ENCODE results near the gene ARHGAP42. TPM values are rescaled to one million over a fixed set of nuclear protein-coding genes. Genes with fewer than 3 reads are reported as not detected.
"Not testable (repeated sequence)": the region's sequence is repeated elsewhere in the genome, so short reads cannot be mapped to it uniquely, and the experiment has no call there.

ARHGAP42 gene
- total RNA-seq: 12.0 TPM
- long read RNA-seq, full-length matches to known transcripts: 4 of 10 reads
- long read RNA-seq, partial matches to known transcripts: 4 of 10 reads
- long read RNA-seq, other reads (novel, unspliced or antisense): 2 of 10 reads

DNA sequence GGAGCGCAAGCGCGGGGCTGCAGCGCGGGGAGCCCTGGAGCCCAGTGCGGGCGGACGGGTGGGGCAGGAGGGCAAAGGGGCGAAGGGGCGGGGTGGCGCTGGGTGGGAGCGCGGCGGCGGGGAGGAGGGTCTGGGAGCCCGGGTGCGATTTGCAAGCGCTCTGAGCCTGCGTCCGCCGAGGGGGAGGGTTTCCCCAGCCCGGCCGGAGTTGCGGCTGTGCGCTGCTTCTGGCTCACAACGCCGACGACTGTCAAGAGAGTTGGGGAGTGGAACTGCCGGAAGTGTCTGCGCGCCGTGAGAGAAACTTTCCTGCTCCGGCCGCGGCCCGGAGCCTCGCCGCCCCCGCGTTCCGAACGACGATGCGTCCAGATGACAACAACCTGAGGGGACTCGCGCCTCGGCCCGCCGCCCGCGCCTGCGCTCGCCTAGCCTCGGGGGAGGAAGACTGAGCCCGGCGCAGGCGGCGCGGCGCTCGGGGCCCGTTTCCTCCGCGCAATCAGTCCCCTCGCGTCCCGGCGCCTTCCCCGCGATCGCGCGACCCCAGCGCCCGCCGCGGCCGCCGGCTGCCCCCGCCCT lies at the start of gene ARHGAP42:
Gene ARHGAP42 (plus strand): TSS at position 235 of the 576 bp plus-strand sequence. CDS start 391 bp downstream, outside the sequence.
- intact Hi-C loops (cut with DNase I): loop anchor here (5.0 kb wide), 2 partner anchors 50 to 100 kb away; no protein-coding TSS in a partner anchor

DNA sequence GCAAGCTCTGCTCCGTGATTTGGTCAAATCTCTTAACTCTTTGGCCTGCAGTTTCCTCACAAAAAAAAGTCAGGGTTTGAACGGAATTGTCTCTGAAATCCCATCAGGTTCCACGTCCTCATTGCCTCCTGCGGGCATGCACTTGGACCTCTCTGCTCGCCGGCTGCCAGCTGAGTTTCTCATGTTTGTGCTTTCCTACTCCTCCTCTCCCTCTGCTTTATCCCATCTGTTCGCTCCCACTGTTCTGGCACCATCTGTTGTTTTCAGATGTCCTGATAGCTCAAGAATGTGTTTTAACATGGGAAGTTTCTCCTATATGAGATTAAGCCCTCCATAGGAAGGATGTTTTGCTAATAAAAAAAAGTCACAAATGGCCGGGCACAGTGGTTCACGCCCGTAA lies 49.4 kb upstream of the ARHGAP42 start:
- intact Hi-C loops (cut with DNase I): no loop called here
- DNase-seq (ENCODE audit: low spot score): no peak

More for the DNA sequence above, at the start of gene ARHGAP42:
- DNase-seq (ENCODE audit: low spot score): peak; percentile 86

DNA sequence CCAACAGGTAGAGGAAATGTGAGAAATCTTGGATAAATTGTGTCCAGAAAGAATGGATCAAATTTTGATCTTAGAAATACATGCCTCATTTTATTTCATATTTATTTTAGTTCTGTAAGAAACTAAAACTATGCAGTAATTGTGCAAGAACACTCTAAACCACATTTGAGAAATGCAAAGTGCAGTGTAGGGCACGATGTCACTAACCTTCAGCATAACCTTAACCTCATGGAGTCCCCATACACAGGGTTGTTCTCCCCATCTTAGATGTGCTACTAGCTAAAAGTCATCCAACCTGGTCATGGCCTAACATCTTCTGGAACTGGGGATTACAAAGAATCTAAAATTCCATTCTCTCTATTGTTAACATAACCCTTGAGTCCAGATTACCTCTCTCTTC lies 48.4 kb upstream of the ARHGAP42 start:
- intact Hi-C loops (cut with DNase I): no loop called here
- no peak for DNase-seq (ENCODE audit: low spot score)

DNA sequence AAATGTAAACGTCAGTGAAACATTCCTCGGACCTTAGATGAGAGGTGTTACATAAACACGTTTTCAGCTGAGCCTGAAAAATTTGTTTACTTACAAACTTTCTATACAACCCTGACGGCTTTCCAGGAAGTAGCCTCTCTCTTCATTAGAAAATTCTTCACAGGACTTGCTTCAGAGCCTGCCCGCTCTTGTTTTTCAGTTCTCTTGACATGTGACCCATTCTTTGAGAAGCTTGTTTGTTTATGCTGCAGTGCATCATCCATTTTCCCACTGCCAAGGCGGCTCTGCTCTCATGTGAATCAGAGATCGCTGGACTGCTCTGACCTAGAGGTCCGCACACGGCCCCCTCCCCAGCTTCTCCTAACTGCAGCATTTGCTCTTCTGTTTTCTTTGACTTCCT lies 47.9 kb upstream of the ARHGAP42 start:
- intact Hi-C loops (cut with DNase I): no loop called here
- no peak for DNase-seq (ENCODE audit: low spot score)

DNA sequence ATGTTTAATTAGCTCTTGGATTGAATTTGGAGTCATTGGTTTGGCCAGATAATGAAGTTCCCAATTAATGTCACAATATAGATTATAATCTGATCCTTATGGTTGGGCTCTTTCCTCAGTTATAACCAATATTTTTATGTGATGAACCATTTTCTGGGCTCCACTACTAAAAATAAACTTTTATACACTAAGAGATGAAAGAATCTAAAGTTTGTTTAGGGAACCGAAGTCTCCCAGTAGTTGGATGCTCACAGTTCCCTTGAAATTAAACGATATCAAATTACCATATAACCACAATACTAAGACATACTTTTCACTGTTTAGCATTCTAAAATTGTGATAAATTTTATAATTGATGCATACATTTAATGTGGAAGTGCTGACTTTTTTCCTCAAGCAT lies 47.0 kb upstream of the ARHGAP42 start:
- no peak for DNase-seq (ENCODE audit: low spot score)
- intact Hi-C loops (cut with DNase I): no loop called here

DNA sequence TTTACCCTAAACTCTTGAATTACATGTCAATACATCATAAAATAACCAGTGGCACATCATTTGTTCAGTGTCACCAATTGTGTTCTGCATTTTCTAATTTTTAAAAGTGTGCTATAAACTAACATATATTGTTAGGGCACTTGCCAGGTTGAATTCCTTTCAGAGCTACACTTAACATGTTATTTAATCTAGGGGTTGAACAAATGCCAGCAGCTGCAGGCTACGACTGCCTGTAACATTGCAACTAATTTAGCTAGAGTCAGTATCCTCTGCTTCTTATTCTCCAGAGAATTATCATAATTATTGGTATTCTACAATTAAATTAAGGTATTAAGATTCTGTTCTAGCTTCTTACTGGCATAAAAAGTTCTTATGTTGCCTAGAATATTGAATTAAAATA lies 46.4 kb upstream of the ARHGAP42 start:
- intact Hi-C loops (cut with DNase I): no loop called here
- no peak for DNase-seq (ENCODE audit: low spot score)

DNA sequence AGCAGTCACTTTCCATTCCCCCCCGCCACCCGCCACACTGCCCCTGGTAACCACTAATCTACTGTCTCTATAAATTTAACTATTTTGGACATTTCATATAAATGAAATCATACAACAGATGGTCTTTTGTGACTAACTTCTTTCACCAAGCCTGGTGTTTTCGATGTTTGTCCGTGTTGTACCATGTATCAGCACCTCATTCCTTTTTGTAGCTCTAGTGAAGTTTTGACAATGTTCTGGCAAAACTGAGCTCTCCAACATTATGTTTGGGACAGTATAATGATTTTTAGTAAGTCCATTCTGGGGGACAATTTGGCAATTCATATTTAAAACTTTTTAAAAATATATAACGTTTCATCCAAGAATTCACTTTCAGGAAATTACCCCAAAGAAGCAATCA lies 45.6 kb upstream of the ARHGAP42 start:
- intact Hi-C loops (cut with DNase I): no loop called here
- DNase-seq (ENCODE audit: low spot score): no peak

- no peak for DNase-seq (ENCODE audit: low spot score)
- intact Hi-C loops (cut with DNase I): no loop called here
Observed at GRCh38 chr11:100646545-100646944, 40.5 kb upstream of the ARHGAP42 start.

- intact Hi-C loops (cut with DNase I): no loop called here
- no peak for DNase-seq (ENCODE audit: low spot score)
Observed at GRCh38 chr11:100647861-100648260, 39.2 kb upstream of the ARHGAP42 start.

DNA sequence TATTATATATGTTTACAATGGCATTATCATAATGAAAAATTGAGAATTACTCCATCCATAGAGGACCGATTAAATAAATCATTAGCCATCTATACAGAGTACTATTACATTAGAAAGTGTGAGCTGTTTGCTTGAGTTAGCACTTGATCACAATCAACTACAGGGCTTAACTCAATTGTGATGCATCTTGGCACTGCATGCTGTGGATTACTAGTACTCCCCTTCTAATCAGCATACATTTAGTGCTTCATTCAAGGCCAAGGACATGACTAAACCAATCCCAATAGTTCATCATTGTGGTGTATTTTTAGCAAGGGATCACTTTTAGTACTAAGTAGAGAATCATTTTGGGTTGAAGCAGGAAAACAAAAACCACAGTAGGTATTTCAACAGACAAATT lies 23.5 kb upstream of the ARHGAP42 start:
- intact Hi-C loops (cut with DNase I): no loop called here
- no peak for DNase-seq (ENCODE audit: low spot score)

GRCh38 chr11:100663996-100664395 lies 23.1 kb upstream of the ARHGAP42 start:
- intact Hi-C loops (cut with DNase I): no loop called here
- no peak for DNase-seq (ENCODE audit: low spot score)

- DNase-seq (ENCODE audit: low spot score); intact Hi-C loops (cut with DNase I): not testable (repeated sequence)
Observed at GRCh38 chr11:100666816-100667215, 20.3 kb upstream of the ARHGAP42 start.

GRCh38 chr11:100667449-100667848 lies 19.6 kb upstream of the ARHGAP42 start:
- intact Hi-C loops (cut with DNase I): no loop called here

DNA sequence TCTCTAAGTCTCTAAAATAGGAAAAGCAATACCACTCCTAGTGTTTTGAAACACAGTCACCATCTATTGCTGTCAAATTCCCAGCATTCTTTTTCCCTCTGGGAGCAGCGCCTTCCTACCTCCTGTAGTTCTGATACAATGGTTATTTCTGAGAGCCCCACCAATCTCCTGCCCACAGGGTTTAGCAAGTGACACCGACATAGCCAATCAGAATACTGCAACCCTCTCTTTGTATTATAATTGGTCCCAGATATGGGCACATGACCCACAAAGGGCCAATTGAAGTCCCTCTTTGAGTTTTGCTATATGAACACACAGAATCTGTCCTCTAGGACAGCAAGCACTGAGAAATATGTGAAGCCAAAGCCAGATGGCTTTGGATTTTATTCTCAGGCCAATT lies 16.9 kb upstream of the ARHGAP42 start:
- intact Hi-C loops (cut with DNase I): no loop called here
- DNase-seq (ENCODE audit: low spot score): no peak

More at GRCh38 chr11:100667449-100667848, 19.6 kb upstream of the ARHGAP42 start:
- DNase-seq (ENCODE audit: low spot score): no peak

- DNase-seq (ENCODE audit: low spot score): no peak
- intact Hi-C loops (cut with DNase I): no loop called here
Observed at GRCh38 chr11:100671471-100671870, 15.6 kb upstream of the ARHGAP42 start.

DNA sequence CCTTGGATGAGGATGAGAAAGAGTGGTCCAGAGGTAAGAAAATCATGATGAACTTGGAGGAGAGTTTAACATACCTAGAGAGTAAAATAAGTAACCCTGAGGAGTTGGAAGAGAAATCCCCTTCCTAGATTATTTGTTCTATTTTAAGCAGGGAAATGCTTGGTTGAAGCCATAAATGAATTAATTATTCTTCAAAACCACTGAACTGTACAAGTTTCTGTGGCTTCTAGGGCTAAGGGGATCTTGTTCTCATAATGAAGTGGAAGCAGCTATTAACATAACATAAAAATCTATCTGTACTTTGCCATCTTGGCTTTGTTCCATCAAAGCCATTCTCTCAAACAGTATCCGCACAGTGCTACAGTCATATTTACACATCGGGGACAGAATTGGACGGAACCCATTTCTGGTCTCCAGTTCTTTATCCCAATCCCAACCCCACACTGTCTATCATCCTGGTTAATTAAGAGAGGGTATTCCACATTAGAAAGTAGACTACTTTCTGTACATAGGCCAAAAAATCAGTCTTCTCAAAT lies 14.5 kb upstream of the ARHGAP42 start:
- no peak for DNase-seq (ENCODE audit: low spot score)
- intact Hi-C loops (cut with DNase I): no loop called here

- DNase-seq (ENCODE audit: low spot score): no peak
- intact Hi-C loops (cut with DNase I): no loop called here
Observed at GRCh38 chr11:100673063-100673462, 14.0 kb upstream of the ARHGAP42 start.

GRCh38 chr11:100674212-100674611 lies 12.9 kb upstream of the ARHGAP42 start:
- no peak for DNase-seq (ENCODE audit: low spot score)
- intact Hi-C loops (cut with DNase I): no loop called here

DNA sequence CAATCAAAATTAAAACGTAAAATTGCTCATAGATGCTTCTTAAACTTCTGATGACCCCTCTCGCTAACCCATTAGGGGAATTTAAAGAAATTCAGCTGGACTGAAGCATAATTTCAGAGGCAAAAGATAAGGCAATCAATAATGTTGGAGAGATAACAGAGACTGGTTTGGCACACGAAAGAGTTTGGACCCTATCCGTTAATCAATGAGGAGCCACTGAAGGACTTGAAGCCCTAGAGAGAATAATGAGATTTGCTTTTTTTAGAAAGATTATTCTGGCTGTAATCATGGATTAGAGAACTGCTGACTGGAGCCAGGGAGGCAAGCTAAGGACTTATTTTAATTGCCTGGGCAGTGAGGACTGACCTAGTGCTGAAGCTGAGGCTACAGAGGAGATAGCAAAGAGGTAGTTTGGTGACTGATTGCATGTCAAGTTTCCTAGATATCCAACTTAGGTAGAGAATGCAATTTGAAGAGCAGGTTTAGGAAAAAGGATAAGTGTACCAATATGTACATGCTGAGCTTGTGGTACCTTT lies 11.9 kb upstream of the ARHGAP42 start:
- intact Hi-C loops (cut with DNase I): no loop called here
- DNase-seq (ENCODE audit: low spot score): no peak

- no peak for DNase-seq (ENCODE audit: low spot score)
- intact Hi-C loops (cut with DNase I): no loop called here
Observed at GRCh38 chr11:100676901-100677300, 10.2 kb upstream of the ARHGAP42 start.

DNA sequence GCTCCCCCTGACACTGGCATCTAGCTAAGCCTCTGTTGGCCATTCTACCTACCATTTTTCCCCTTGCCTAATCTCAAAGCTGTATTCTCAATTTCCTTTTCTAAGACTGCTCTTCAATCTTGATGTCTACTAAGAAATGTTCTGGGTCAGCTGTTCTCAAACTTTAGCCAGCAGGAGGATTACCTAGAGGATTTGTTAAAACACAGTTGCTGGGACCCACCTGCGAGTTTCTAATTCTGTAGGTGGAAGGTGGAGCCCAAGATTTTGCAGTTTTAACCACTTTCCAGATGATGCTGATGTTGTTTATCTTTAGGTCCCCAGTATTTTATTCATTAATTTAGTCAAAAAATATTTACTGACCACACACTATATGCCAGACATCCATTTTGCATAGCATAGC lies 9.3 kb upstream of the ARHGAP42 start:
- intact Hi-C loops (cut with DNase I): no loop called here
- no peak for DNase-seq (ENCODE audit: low spot score)

Data from cardiac septum (tissue), 1 donor.